ENCODE results near the gene FBLN2. TPM values are rescaled to one million over a fixed set of nuclear protein-coding genes. Genes with fewer than 3 reads are reported as not detected.

Gene FBLN2
- total and polyA plus RNA-seq, 2 of the 4 experiments (the other 2 are of a cell fraction): 11.8 to 60.8 TPM

DNA sequence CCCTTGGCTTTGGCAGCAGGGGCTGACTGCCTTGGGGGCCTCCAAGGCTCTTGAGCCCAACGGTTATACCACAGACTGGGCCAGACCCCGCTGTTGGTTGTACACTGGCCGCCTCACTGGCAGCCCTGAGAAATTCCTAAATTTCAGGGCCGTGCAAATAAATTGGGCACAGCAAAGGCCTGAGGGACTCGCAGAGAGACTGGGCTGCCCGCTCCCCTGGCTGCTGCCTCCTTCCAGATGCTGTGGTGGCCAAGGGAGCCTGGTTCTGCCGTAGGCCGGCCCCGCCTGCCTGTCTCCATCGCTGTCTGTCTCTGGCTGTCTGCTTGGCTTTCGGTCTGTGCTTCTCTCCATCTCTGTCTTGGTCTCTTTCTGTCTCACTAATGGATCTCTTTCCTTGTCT is 9.0 kb downstream of the FBLN2 start:
- POLR2A ChIA-PET (ENCODE audit: unreplicated experiment): no interaction called here
- H3K36me3 ChIP-seq (ENCODE audit: control insufficient read depth, insufficient read depth, low read length): no peaks in the 10 kb centered on the region

More for the DNA sequence above, 9.0 kb downstream of the FBLN2 start:
- Histone ChIP-seq H3K4ac (ENCODE audit: low read depth, low read length) (no peak overlapping the region), H3K4me3 (ENCODE audit: insufficient read depth, low read depth, low read length) (no peak overlapping the region), H3K27me3 (ENCODE audit: control insufficient read depth, insufficient read depth, low read length) (peaks cover 6% of the 10 kb centered on the region; the same call in 1 of the 2 replicates), H2AK9ac (replicated peaks; ENCODE audit: low read depth, low read length, poor library complexity) (no peak overlapping the region), H3K18ac (ENCODE audit: low read depth, low read length) (no peak overlapping the region), H2BK20ac (ENCODE audit: low read depth, low read length) (no peak overlapping the region), H3K9me3 (ENCODE audit: control insufficient read depth, insufficient read depth, low read length) (no peaks in the 10 kb centered on the region), H4K5ac (ENCODE audit: low read depth, low read length) (no peak overlapping the region), H3K4me2 (ENCODE audit: low read depth, low read length) (no peak overlapping the region), H3K4me1 (ENCODE audit: control insufficient read depth, insufficient read depth, low read length) (no peaks in the 10 kb centered on the region), H4K91ac (ENCODE audit: insufficient read depth, low read depth, low read length) (no peak overlapping the region), H3K79me1 (ENCODE audit: low read depth in 1 of 2, low read length in 2 of 2) (no peaks in the 10 kb centered on the region), H4K8ac (ENCODE audit: low read depth in 2 of 2, low read length in 2 of 2) (no peak overlapping the region), H3K9me1 (ENCODE audit: insufficient read depth, low read length) (no peaks in the 10 kb centered on the region), H2AK5ac (ENCODE audit: low read depth, low read length) (no peak overlapping the region), H3K9ac (ENCODE audit: low read depth, low read length) (no peak overlapping the region), H3K23ac (ENCODE audit: low read depth, low read length) (no peak overlapping the region), H2BK15ac (ENCODE audit: low read depth, low read length) (no peak overlapping the region), H2AFZ (replicated peaks; ENCODE audit: low read length, poor library complexity) (no peak overlapping the region), H3K14ac (replicated peaks; ENCODE audit: low read depth, low read length) (no peak overlapping the region), H3K56ac (ENCODE audit: extremely low read depth, insufficient read depth, low read length) (no peak overlapping the region), H2BK5ac (ENCODE audit: low read depth, low read length, poor library complexity, severe bottlenecking) (no peak overlapping the region), H3K27ac (ENCODE audit: insufficient read depth, low read length) (no peak overlapping the region), H2BK120ac (ENCODE audit: low read depth, low read length) (no peak overlapping the region), H4K20me1 (ENCODE audit: insufficient read depth, low read length) (no peaks in the 10 kb centered on the region)
- intact Hi-C loops (cut with micrococcal nuclease) (no loop called here), in situ Hi-C loops (cut with MboI; ENCODE audit: low sequenced_read_pairs) (no loop called here), dilution Hi-C loops (cut with HindIII; ENCODE audit: low sequenced_read_pairs, unreplicated experiment) (no loop called here)
- DNase-seq: no peak
- no peak for TF ChIP-seq CHD1 (IDR thresholded peaks at IDR 0.05; ENCODE audit: low read depth, low read length)
- no peak for TF ChIP-seq SMC3 (IDR thresholded peaks at IDR 0.05; ENCODE audit: low read depth, low read length)
- TF ChIP-seq FOS (IDR thresholded peaks at IDR 0.05; ENCODE audit: low read depth, low read length): no peak
- TF ChIP-seq, protein P1, sequence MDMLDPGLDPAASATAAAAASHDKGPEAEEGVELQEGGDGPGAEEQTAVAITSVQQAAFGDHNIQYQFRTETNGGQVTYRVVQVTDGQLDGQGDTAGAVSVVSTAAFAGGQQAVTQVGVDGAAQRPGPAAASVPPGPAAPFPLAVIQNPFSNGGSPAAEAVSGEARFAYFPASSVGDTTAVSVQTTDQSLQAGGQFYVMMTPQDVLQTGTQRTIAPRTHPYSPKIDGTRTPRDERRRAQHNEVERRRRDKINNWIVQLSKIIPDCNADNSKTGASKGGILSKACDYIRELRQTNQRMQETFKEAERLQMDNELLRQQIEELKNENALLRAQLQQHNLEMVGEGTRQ (IDR thresholded peaks at IDR 0.05; ENCODE audit: low read depth, low read length): no peak
- TF ChIP-seq RAD21 (IDR thresholded peaks at IDR 0.05; ENCODE audit: low read length): no peak
- TF ChIP-seq RCOR1 (IDR thresholded peaks at IDR 0.05; ENCODE audit: insufficient replicate concordance, low read length): no peak
- TF ChIP-seq CEBPB (IDR thresholded peaks at IDR 0.05; ENCODE audit: low read depth, low read length): no peak
- TF ChIP-seq, protein P2, sequence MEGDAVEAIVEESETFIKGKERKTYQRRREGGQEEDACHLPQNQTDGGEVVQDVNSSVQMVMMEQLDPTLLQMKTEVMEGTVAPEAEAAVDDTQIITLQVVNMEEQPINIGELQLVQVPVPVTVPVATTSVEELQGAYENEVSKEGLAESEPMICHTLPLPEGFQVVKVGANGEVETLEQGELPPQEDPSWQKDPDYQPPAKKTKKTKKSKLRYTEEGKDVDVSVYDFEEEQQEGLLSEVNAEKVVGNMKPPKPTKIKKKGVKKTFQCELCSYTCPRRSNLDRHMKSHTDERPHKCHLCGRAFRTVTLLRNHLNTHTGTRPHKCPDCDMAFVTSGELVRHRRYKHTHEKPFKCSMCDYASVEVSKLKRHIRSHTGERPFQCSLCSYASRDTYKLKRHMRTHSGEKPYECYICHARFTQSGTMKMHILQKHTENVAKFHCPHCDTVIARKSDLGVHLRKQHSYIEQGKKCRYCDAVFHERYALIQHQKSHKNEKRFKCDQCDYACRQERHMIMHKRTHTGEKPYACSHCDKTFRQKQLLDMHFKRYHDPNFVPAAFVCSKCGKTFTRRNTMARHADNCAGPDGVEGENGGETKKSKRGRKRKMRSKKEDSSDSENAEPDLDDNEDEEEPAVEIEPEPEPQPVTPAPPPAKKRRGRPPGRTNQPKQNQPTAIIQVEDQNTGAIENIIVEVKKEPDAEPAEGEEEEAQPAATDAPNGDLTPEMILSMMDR (conservative IDR thresholded peaks at IDR 0.05; ENCODE audit: low read depth, low read length): no peak
- TF ChIP-seq BHLHE40 (IDR thresholded peaks at IDR 0.05; ENCODE audit: low read depth, low read length): no peak
- TF ChIP-seq RFX5 (IDR thresholded peaks at IDR 0.05; ENCODE audit: low read depth, low read length): no peak
- no peak for TF ChIP-seq POLR2A (IDR thresholded peaks at IDR 0.05; ENCODE audit: low read depth, low read length)
- no peak for TF ChIP-seq MXI1 (IDR thresholded peaks at IDR 0.05; ENCODE audit: borderline replicate concordance, low read depth, low read length)
- BruUV-seq (replicated peaks): no TSS peak
- CTCF ChIA-PET: no interaction called here
- WGBS, 2 experiments (ENCODE audit: extremely low coverage in 2 of 2, insufficient read length in 1 of 2): 83% methylated on average over 10 of the region's 11 CpGs; no CpG with 5 or more reads in 1 of the 2 experiments
- ATAC-seq (ENCODE audit: low read depth): no peak

Data from IMR-90 (cell line).